NCI-H2227 (cell line): ENCODE results near the gene IGIP.
"Not testable (repeated sequence)": the region's sequence is repeated elsewhere in the genome, so short reads cannot be mapped to it uniquely, and the experiment has no call there.

Experiments used
- DNase-seq: peaks from one replicate; lab custom pipeline; 2025; ENCODE audit not compliant: unreplicated experiment; lab: John Stamatoyannopoulos, UW

The IGIP gene

DNA sequence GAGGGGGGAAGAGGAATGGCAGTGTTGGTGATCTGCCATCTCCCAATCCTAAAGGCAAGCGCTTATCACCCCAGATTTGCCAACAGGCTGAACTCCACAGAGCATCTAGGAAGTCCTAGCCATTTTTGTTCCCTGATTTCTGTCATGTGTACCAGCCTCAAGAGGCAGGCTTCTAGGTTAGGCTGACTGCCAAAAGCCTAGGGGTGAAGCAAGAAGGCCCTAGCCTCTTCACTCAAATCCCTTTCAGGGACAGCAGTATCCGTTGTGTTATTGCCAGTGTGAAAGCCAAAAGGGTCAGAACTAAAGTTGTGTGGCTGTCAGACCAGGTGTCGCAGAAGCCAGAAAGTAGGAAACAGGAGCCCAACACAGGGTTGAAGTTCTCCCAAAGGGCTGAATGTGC lies 14.7 kb downstream of the IGIP start:
- DNase-seq: no peak

DNA sequence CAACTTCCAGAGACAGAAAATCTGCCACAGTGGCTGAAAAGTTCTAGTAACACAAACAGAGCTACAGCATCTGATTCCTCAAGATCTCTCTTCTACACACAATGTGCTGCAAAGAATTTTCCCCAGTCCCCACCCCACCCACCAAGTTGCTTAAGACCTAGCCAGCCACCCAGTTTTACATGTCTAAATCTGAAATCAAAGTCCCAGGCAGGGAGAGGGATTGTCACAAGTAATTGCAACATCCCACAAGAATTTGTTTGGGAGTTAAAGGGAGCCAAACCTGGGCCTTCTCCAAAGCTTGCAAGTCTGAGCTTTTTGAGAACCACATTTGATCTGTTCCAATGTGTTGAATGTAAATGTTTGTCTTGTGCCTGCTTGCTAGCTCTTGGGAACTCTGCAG lies 15.5 kb downstream of the IGIP start:
- no peak for DNase-seq

DNA sequence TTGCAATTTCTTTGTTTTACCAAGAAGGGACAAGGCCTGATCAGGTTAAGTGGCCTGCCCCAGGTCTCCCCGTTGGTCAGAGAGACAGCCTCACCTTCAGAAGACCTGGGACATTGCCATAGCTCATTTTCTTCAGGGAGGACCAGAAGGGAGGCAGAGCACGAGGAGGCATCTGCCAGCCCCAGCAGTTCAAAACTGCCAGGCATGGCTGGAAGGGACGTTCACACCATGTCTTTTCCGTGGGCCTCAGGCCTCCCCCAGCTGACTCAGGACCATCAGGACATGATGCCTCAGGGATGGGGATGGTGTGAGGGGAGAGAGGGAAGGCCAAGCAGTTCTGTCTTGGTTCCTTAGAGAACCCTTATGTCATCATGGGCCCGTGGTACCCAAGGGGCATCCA lies 16.5 kb downstream of the IGIP start:
- DNase-seq: no peak

DNA sequence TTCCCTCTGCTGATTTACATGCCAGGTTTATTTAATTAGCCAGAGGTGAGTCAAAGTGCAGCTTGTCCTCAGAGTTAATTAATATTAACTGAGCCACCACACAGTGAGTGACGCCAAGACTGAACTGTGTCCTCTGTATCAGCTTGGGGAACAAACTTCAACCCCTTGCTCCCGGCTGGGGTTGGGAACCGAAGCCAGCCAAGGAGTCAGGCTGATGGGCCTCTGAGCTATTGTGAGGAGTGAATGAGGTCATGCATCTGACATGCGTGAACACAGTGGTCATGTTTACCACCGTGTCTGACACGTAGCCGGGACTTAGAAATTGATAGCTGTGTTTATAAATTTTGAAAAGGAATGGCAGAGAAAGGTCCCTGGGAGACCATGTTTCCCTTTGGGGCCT lies 17.1 kb downstream of the IGIP start:
- no peak for DNase-seq

DNA sequence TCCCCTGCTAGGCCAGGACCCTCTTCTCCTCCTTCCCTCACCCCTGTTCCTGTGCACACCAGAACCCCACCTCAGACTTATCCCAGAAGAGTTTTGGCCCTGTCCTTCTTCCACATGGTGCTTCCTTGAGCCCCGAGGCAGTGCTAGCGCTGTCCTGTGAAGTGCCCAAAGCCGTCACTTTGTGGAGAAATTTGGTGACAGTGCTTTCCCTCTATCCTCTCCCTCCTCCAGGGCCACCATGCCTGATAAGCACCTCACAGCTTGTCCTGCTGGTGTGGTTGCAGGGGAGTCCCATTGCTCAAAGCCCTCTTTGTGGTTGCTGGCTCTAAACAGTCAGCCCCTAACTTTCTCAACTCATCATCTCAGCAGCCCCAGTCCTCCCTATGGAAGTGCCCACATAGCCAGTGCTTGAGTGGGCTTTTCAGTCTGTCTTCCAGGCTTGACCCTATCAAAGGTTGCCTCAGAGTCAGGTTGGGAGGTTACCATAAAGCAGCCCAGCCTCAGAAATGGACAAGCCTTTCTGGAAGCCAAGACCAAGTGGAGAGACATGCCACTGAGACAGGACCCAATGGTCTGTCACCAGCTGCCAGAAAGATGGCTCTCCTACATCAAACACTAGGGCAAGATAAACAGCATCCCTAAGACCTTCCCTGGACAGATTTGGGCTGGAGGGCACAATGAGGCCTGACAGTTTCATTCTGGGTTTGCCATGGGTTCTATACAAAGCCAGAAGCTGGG lies 18.0 kb downstream of the IGIP start:
- no peak for DNase-seq

DNA sequence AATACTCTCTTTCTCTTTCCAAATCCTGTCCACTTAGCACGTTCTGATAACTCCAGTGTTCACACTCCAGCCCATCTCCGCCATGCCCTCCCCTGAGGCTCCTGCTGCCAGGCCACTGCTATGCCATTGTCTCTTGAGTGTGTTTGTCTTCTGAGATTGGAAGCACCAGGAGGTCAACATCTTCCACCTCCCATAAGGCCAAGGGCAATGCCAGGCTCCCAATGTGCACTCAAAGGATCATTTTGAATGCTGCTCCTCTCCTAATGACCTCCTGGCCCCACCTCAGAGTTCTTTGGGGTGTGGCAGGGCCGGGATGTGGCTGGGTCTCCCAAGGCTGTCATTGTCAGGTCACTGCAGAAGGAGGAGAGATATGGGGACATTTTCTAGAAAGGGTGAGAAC lies 19.5 kb downstream of the IGIP start:
- no peak for DNase-seq

GRCh38 chr5:140145818-140146522 lies 20.2 kb downstream of the IGIP start:
- peak; percentile 57 for DNase-seq

DNA sequence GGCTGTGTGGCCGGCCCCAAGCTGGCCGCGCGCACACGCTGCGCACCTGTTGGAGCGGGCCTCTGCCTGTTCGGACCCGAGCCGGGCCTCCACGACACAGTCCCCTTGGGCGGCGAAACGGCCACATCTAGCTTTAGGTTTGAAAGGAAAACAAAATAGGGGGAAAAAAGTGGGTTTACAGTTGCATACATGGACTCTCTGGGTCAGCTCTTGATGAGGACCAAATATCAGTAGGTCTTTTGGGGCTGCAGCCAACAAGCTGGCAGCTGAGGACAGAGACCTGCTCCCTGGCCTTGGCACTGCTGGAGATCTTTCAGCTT lies 20.7 kb downstream of the IGIP start:
- DNase-seq: no peak

GRCh38 chr5:140147460-140147859 lies 21.7 kb downstream of the IGIP start:
- DNase-seq: no peak

DNA sequence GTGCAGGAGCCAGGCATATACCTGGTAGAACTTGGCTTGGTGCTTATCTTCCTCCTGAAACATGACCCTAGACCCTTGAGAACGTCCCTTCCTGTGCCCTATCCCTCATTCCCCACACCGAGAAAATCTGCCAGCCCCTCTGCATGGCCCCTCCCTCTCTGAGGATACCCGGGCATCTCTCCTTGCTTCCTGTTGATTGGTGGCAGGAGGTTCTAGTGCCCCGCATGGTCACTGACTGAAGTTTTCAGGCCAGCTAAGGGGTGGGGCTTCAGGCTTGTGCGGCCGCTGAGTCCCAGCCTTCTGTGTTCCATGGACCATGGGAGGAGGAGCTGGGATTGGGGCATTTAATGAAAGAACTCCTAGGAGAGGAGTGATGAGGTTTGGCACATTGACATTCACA lies 22.8 kb downstream of the IGIP start:
- DNase-seq: peak; percentile 19

- no peak for DNase-seq
These were observed 24.5 kb downstream of the IGIP start for GRCh38 chr5:140150201-140150600.

DNA sequence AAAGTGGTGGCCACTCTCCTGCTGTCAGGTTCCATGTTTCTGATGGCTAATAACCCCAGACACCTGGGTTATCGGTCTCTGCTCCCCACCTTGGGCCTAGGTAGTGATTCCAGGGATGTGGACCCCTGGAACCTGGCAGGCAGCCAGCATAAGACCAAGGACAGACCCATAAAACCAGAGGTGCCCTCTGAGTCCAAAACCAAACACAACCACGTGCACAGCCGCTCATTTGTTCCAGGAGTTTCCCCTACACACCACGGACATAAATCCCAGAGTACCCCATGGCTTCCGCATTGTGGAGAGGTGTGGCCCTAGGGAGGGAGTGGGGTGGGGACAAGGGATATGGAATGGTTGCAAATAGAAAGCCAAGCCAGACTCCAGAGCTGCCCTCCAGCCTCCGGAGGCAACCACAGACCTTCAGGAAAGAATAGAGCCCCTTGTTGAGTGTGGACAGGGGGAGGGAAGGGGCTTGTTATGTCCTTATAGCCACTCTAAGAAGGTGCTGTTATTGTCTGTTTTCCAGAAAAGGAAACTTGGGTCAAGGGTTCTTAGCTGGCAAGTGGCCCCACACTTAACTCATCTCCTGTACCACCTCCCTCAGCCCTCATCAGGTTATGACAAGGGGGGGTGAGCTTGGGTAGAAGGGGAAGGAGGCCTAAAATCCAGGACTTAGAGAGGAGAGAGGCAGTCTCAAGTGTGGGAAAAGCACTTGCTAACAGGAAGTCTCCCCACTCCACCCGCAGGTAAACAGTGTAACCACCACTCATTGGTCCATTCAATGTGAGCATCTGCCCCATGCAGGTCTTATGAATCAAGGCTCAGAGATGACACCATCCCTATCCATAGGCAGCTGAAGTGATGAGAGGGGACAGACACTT lies 25.6 kb downstream of the IGIP start:
- no peak for DNase-seq

DNA sequence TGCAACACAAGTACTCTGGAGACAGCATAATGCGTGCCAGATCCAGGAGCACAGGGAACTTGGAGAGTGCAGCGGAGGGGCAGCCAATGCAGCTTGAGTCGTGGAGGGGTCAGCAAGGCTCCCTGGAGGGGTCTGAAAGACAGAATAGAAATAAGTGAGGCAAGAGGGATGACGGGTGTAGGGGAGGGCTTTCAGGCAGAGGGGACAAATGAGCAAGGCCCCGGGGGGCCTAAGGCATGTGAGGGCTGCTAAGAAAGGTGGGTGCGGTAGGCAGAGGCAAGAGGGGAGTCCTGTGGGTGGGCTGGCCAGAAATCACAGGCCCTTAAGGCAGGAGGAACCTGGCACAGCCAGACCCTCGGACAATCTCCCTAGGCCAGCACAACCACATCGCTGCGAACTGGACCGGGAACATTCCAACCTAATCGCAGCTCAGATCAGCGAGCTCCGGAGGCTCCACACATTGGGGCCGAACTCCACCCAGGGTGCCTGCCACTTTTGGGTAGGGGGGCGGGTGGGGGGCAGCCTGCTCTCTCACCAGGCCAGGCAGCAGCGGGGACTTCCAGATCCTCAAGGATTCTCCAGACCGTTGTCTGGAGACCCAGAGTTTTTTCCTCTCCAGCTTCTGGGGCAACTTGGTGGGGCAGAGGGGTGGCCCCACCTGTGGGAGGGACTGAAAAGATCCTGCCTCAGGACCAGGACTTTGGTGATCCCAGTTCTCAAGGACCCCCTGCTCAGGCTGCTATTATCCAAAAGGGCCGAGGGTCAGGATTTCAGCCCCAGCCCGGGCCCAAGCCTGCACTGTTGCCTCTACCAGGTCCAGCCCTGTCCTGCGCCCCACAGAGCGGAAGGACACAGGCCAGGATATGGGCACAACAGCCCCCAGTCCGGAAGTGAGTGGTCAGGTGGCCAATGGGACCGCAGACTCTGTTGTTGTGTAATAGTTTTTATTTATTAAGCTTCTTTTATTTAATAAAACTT lies 26.6 kb downstream of the IGIP start:
- DNase-seq: no peak

- DNase-seq: no peak
These were observed 27.5 kb downstream of the IGIP start for GRCh38 chr5:140153255-140153654.

- DNase-seq: no peak
These were observed 28.2 kb downstream of the IGIP start for GRCh38 chr5:140153905-140154304.

DNA sequence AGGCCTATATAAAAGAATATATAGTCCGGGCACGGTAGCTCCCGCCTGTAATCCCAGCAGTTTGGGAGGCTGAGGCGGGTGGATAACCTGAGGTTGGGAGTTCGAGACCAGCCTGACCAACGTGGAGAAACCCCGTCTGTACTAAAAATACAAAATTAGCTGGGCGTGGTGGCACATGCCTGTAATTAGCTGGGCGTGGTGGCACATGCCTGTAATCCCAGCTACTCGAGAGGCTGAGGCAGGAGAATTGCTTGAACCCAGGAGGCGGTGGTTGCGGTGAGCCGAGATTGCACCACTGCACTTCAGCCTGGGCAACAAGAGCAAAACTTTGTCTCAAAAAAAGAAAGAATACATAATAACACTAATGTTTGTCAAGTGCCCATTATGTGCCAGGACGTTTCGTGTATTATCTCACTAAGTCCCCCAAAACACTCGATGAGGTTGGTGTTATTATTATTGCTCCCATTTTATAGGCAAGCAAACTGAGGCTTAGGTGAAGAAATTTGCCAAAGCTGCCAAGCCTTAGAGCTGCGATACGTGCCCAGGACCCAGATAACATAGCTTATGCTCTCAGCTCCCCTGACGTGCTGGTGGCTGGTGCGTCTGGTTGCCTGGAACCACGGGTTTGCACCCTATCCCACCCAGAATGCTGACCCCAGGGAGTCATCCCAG lies 29.1 kb downstream of the IGIP start:
- DNase-seq: not testable (repeated sequence)

DNA sequence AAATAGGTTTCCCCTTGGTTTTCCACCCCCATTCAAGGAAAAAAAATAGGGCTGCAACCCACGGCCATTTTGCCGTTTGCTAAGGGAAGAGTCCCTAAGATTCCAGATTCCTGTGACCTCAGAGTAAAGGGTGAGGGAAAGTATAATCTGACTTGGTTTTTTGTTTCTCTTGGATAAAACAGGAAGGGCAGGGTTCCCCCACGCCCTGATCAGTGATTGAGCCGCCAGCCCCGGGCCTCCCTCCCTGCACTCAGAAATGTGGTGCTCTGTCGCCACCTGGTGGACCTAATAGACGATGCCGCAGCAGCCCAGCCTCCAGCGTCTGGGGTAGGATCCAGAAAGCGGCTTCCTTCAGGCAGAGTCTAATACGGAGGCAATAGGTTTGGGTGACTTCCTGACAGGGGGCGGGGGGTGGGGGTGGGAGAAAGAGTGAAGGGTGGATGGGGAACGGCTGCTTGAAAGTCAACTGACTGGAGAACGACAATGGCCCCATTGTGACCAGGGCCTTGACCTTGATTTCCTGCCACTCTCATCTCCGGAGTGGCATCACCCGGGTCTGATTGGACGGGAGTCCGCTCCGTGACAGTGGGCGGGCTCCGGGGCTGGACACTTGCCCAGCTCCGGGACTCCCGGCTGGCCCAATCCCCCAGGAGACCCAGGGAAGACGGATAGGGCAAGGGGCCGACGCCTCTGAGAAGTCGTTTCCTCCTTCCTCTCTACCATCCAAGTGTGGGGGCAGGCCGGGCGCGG lies 31.5 kb downstream of the IGIP start:
- peak; percentile 85 for DNase-seq

GRCh38 chr5:140159014-140159927 lies 33.5 kb downstream of the IGIP start:
- DNase-seq: no peak
